ENCODE measurements around the gene LRRC8D.

LRRC8D gene

DNA sequence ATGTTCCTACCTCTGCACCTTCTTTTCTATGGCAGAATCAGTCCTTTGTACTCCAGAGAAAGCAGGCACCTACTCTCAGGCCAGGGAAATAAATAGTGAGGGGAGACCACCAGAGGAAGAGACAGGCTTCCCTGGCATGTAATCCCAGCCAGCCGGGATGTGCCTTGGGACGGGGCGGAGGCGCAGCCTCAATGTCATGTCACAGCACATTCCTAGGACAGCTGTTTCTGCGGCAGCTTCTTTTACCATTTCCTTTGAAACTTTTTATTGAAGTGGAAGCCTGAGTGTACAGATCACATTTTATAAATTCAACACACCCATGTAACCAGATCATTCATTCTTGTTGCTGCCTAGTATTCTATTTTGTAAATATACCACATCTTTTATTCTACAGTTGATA, 106.2 kb downstream of the LRRC8D start:
- no peak for DNase-seq (ENCODE audit: low read depth)
- TF ChIP-seq, protein P1, sequence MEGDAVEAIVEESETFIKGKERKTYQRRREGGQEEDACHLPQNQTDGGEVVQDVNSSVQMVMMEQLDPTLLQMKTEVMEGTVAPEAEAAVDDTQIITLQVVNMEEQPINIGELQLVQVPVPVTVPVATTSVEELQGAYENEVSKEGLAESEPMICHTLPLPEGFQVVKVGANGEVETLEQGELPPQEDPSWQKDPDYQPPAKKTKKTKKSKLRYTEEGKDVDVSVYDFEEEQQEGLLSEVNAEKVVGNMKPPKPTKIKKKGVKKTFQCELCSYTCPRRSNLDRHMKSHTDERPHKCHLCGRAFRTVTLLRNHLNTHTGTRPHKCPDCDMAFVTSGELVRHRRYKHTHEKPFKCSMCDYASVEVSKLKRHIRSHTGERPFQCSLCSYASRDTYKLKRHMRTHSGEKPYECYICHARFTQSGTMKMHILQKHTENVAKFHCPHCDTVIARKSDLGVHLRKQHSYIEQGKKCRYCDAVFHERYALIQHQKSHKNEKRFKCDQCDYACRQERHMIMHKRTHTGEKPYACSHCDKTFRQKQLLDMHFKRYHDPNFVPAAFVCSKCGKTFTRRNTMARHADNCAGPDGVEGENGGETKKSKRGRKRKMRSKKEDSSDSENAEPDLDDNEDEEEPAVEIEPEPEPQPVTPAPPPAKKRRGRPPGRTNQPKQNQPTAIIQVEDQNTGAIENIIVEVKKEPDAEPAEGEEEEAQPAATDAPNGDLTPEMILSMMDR (IDR thresholded peaks at IDR 0.05; ENCODE audit: low read depth, low read length, missing control alignments): no peak
- no peak overlapping the region for H3K4me3 ChIP-seq (ENCODE audit: low read depth, low read length)

DNA sequence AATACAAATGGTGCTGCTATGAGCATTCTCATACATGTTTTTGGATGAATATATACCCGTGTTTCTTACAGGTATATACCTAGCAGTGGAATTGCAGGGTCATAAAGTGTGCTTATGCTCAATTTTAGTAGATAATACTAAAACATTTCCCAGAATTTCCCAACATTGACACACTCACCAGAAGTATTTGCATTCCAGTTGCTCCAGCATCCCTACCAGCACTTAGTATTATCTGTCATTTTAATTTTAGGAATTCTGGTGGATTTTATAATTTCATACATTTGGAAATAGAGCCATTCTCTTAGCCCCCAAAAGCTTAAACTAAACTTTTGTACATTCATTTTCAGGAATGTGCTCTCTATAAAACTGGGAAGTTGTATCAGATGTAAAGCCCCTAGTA, 106.6 kb downstream of the LRRC8D start:
- no peak for DNase-seq (ENCODE audit: low read depth)
- TF ChIP-seq, protein P1 (IDR thresholded peaks at IDR 0.05; ENCODE audit: low read depth, low read length, missing control alignments): no peak
- H3K4me3 ChIP-seq (ENCODE audit: low read depth, low read length): no peak overlapping the region

DNA sequence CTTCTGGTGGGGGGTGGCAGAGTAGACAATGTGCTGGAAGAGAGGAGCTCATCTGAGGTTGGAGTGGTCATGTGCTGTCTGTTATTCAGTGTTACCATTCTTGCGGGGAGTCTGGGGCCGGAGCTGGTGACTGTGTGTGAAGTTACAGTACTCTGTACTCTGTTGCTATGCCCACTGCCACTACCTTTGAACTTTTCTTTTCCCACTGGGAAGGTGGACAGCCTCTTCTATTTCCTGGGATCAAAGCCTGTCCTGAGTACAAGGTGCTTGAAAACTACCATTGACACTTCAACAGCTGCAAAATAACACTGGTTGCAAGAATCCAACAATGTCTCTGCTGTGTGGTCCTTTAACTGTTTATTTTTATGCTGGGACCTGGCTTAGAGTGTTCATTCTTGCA, 107.7 kb downstream of the LRRC8D start:
- no peak for DNase-seq (ENCODE audit: low read depth)
- H3K4me3 ChIP-seq (ENCODE audit: low read depth, low read length): no peak overlapping the region
- TF ChIP-seq, protein P1 (IDR thresholded peaks at IDR 0.05; ENCODE audit: low read depth, low read length, missing control alignments): no peak

DNA sequence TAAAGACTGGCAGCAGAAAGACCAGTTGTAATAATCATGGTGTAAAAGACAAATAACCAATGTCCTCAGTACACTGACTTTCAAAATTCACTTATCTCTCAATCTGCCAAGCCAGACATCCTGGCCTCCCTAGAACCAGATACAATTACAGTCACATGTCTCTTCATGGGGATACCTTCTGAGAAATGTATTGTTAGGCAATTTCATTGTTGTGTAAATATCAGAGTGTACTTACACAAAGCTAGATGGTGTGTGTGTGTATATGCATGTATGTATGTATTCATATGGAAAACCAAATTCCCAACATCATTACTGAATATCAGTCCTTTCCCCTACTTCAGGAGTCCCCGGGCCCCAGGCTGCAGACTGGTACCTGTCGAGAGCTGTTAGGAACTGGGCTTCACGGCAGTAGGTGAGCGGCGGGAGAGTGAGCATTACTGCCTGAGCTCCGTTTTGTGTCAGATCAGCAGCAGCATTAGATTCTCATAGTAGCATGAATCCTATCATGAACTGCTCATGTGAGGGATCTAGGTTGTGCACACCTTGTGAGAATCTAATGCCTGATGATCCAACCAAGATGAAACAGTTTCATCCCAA, 108.7 kb downstream of the LRRC8D start:
- H3K4me3 ChIP-seq (ENCODE audit: low read depth, low read length): no peak overlapping the region
- TF ChIP-seq, protein P1 (IDR thresholded peaks at IDR 0.05; ENCODE audit: low read depth, low read length, missing control alignments): no peak
- DNase-seq (ENCODE audit: low read depth): no peak

DNA sequence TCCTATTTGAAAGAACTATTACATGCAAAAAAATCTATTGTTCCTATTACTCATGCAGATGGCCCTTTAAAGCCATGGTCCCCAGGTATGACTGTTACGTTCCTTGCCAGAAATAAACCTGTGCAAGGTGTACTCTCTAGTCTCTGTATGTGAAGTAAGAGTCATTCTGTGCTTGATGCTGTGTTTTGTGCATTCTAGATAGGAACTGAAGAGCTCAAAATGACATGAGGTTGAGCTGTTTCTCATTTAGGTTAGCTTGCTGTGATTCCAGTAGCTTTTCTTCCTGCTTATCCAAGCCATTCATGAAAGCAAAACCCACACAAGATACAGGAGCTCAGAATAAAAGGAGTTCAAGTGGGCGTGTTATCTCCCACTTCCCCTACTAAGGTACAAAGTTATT, 109.7 kb downstream of the LRRC8D start:
- H3K4me3 ChIP-seq (ENCODE audit: low read depth, low read length): no peak overlapping the region
- no peak for DNase-seq (ENCODE audit: low read depth)
- TF ChIP-seq, protein P1 (IDR thresholded peaks at IDR 0.05; ENCODE audit: low read depth, low read length, missing control alignments): no peak

DNA sequence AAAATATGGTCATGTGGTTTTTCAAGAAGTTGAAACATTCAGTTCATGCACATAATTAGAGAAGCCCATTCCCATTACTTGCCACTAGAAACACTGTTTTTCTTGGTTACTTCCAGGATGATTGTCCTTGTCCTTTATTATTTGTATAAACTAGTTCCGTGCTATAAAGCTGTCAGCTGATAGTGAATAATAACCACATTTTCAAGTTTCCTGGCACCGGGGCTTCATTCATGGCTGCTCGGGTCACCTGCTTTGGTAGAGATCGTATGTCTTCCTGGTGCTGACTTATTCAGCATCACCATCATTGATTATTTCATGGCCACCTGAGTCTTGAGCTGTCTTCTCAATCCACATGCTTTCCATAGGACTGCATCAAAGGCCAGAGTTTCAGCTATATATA, 111.1 kb downstream of the LRRC8D start:
- TF ChIP-seq, protein P1 (IDR thresholded peaks at IDR 0.05; ENCODE audit: low read depth, low read length, missing control alignments): no peak
- no peak overlapping the region for H3K4me3 ChIP-seq (ENCODE audit: low read depth, low read length)
- DNase-seq (ENCODE audit: low read depth): no peak

DNA sequence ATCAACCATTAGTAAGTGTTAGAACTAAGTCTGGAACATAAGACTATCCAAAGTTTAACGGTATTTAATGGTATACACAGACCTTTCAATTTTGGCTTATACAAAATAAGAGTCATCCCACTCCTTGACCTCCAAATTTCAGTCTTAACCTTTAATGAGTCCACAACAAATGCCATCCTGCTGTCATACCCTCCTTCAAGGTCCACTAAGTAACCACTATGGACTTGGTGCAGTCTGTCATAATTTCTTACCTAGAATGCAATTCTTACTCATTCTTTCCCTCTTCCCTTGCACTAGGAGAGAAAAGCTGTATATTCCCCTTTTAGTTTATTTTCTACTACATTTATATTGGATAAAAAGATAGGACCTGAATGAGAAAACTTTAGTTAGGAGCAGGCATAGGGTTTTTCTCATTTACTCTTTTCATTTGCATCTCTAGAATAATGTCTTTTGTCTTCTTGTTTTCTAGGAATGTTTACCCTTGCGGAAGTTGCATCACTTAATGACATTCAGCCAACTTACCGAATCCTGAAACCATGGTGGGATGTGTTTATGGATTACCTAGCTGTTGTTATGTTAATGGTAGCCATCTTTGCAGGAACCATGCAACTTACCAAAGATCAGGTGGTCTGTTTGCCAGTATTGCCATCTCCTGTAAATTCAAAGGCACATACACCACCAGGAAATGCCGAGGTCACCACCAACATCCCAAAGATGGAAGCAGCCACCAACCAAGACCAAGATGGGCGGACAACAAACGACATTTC, 111.9 kb downstream of the LRRC8D start:
- H3K4me3 ChIP-seq (ENCODE audit: low read depth, low read length): no peak overlapping the region
- DNase-seq (ENCODE audit: low read depth): no peak
- TF ChIP-seq, protein P1 (IDR thresholded peaks at IDR 0.05; ENCODE audit: low read depth, low read length, missing control alignments): no peak
